Measurements from ENCODE around the gene MUCL3. TPM values are rescaled to one million over a fixed set of nuclear protein-coding genes. Genes with fewer than 3 reads are reported as not detected.
"Not testable (repeated sequence)": the region's sequence is repeated elsewhere in the genome, so short reads cannot be mapped to it uniquely, and the experiment has no call there.

Gene MUCL3
- total RNA-seq, 2 experiments from 2014 or later, result not detected

GRCh38 chr6:30926644-30927043, 14.1 kb upstream of the MUCL3 start:
- DNase-seq (no peak), ATAC-seq (no peak)
- CTCF ChIA-PET, result interaction anchor here (0.9 to 1.6 kb wide), 2 partner anchors 11 to 55 kb away, joined by 3 to 4 read pairs; no protein-coding TSS in a partner anchor
- H3K27ac Mint-ChIP-seq, result no peak overlapping the region
- no peaks in the 10 kb centered on the region for H3K27me3 Mint-ChIP-seq
- H3K4me3 Mint-ChIP-seq, result no peak overlapping the region
- TF ChIP-seq CTCF (IDR thresholded peaks at IDR 0.05), result no peak
- peaks cover 43% of the 10 kb centered on the region for H3K36me3 Mint-ChIP-seq (ENCODE audit: low read depth)
- peaks cover 8% of the 10 kb centered on the region for H3K9me3 Mint-ChIP-seq
- intact Hi-C loops (cut with micrococcal nuclease), result no loop called here
- POLR2A ChIA-PET, result interaction anchor here (1.0 to 2.3 kb wide), 3 partner anchors 9 to 13 kb away, joined by 4 to 8 read pairs (median 6); partner anchors contain the start of gene VARS2
- no peaks in the 10 kb centered on the region for H3K4me1 Mint-ChIP-seq (ENCODE audit: low read depth)

- ChIA-PET POLR2A (interaction anchor here (2.3 kb wide), 1 partner anchor 9 kb away, joined by 6 read pairs; no protein-coding TSS in a partner anchor), CTCF (interaction anchor here (0.9 to 1.6 kb wide), 2 partner anchors 11 to 55 kb away, joined by 3 to 4 read pairs; no protein-coding TSS in a partner anchor)
- ATAC-seq; H3K27ac Mint-ChIP-seq; intact Hi-C loops (cut with micrococcal nuclease); H3K27me3 Mint-ChIP-seq; H3K4me3 Mint-ChIP-seq; DNase-seq; H3K9me3 Mint-ChIP-seq; H3K4me1 Mint-ChIP-seq (ENCODE audit: low read depth): not testable (repeated sequence)
- H3K36me3 Mint-ChIP-seq (ENCODE audit: low read depth), result peaks cover 42% of the 10 kb centered on the region
These were observed 13.7 kb upstream of the MUCL3 start for GRCh38 chr6:30927080-30927479.

DNA sequence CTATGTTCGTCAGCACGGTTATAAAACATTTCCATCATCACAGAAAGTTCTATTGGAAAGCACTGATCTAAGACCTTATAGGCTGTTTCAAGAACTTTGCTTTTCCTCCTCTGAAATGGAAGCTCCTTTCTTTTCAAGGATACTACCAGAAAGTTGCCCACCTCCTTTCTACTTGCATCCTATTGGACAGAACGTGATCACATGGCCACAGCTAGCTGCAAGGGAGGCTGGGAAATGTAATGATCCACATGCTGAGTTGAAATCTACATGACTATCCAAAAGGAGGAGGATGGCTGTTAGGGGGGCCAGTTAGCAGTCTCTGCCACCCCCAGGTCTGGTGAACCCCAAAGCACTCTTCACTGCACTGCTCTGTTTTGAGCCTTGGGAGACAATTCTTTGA, 12.1 kb upstream of the MUCL3 start:
- DNase-seq (peak; percentile 30), ATAC-seq (no peak)
- Mint-ChIP-seq H3K9me3 (peaks cover 8% of the 10 kb centered on the region), H3K36me3 (ENCODE audit: low read depth) (peaks cover 36% of the 10 kb centered on the region), H3K27me3 (no peaks in the 10 kb centered on the region), H3K4me3 (no peak overlapping the region), H3K27ac (no peak overlapping the region), H3K4me1 (ENCODE audit: low read depth) (no peaks in the 10 kb centered on the region)
- POLR2A ChIA-PET, result interaction anchor here (0.7 kb wide), 1 partner anchor 472 kb away, joined by 3 read pairs; no protein-coding TSS in a partner anchor
- intact Hi-C loops (cut with micrococcal nuclease), result no loop called here
- CTCF ChIA-PET, result interaction anchor here (1.3 kb wide), 1 partner anchor 151 kb away, joined by 5 read pairs; no protein-coding TSS in a partner anchor
- TF ChIP-seq CTCF (IDR thresholded peaks at IDR 0.05), result no peak

DNA sequence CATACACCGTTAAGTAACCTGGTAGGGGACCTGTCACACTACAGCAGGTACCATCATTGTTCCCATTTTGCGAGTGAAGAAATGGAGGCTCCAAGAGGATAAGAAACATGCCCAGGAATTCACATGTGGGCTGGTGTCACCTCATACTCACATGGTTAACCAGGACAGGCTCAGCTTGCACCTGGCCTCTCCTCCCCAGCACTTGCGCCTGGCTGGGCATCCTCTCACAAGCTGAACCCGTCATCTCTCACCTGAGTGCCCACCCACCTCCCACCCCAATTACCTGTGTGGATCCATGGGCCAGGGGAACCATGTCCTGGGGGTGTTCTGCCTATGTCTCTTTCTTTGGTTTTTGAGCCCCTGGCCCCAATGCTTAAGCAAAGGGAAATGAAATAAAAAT, 10.3 kb upstream of the MUCL3 start:
- CTCF ChIA-PET, result interaction anchor here (0.9 to 1.9 kb wide), 3 partner anchors 11 to 138 kb away, joined by 3 to 6 read pairs (median 6); no protein-coding TSS in a partner anchor
- H3K4me1 Mint-ChIP-seq (ENCODE audit: low read depth), result no peaks in the 10 kb centered on the region
- peaks cover 8% of the 10 kb centered on the region for H3K9me3 Mint-ChIP-seq
- POLR2A ChIA-PET, result interaction anchor here (1.1 to 1.4 kb wide), 2 partner anchors 16 to 188 kb away, joined by 3 read pairs; no protein-coding TSS in a partner anchor
- H3K36me3 Mint-ChIP-seq (ENCODE audit: low read depth), result peaks cover 32% of the 10 kb centered on the region
- DNase-seq, result no peak
- no peak overlapping the region for H3K27ac Mint-ChIP-seq
- TF ChIP-seq CTCF (IDR thresholded peaks at IDR 0.05), result no peak
- no peak for ATAC-seq
- intact Hi-C loops (cut with micrococcal nuclease), result no loop called here
- H3K27me3 Mint-ChIP-seq, result no peaks in the 10 kb centered on the region
- H3K4me3 Mint-ChIP-seq, result no peak overlapping the region

DNA sequence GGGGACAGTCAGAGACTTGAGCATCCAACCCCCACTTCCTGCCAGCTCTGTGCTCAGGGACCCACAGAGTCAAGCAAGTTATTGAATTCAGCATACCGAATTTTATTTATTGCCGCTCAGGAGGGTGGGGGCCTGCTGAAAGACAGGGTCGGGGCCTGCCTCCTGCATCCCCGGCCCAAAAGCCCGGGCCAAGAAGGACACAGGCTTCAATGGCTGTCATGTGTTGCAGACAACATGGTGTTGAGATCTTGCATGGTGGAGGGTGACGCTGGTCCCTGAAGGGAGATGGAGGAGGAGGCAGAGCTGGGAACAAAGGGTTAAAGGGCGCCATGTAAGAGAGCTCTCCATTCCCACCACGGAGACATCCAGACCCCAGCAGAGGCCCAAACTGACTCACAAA, 9.5 kb upstream of the MUCL3 start:
- CTCF ChIA-PET, result interaction anchor here (1.2 to 1.9 kb wide), 2 partner anchors 137 to 156 kb away, joined by 5 to 6 read pairs; no protein-coding TSS in a partner anchor
- no peaks in the 10 kb centered on the region for H3K4me1 Mint-ChIP-seq (ENCODE audit: low read depth)
- TF ChIP-seq CTCF (IDR thresholded peaks at IDR 0.05), result no peak
- no peak for ATAC-seq
- POLR2A ChIA-PET, result interaction anchor here (1.1 kb wide), 1 partner anchor 16 kb away, joined by 3 read pairs; no protein-coding TSS in a partner anchor
- intact Hi-C loops (cut with micrococcal nuclease), result no loop called here
- no peak for DNase-seq
- H3K27ac Mint-ChIP-seq, result no peak overlapping the region
- H3K27me3 Mint-ChIP-seq, result no peaks in the 10 kb centered on the region
- peaks cover 29% of the 10 kb centered on the region for H3K36me3 Mint-ChIP-seq (ENCODE audit: low read depth)
- peaks cover 8% of the 10 kb centered on the region for H3K9me3 Mint-ChIP-seq
- H3K4me3 Mint-ChIP-seq, result no peak overlapping the region

All from activated CD8-positive, alpha-beta T cell treated with anti-CD3 and anti-CD28 coated beads for 36 hours (primary cell).